GM21360 (cell line): ENCODE measurements around the gene MLH1.

Source experiments
- ATAC-seq: cut with Tn5 transposase; IDR thresholded peaks from one replicate; pipeline ENCODE4 v1.9.1; 2021; ENCODE audit warnings: mild to moderate bottlenecking, moderate library complexity; ENCODE audit not compliant: unreplicated experiment

The MLH1 gene

GRCh38 chr3:36973139-36973538 lies 20.2 kb upstream of the MLH1 start:
- ATAC-seq, result no peak

DNA sequence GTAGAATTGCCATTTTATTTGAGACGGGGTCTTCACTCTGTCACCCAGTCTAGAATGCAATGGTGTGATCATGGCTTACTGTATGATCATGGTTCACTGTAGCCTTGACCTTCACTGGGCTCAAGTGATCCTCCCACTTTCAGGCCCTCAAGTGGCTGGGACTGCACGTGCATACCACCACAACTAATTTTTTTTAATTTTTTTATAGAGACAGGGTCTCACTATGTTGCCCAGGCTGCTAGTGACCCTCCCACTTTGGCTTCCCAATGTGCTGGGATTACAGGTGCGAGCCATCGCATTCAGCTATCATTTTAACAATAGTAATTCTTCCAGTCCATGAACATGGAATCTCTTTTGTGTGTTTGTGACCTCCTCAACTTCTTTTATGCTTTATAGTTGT lies 12.3 kb upstream of the MLH1 start:
- no peak for ATAC-seq

GRCh38 chr3:36988356-36988755 lies 5.0 kb upstream of the MLH1 start:
- ATAC-seq, result no peak

- ATAC-seq, result no peak
Observed at GRCh38 chr3:36989005-36989404, 4.3 kb upstream of the MLH1 start.

DNA sequence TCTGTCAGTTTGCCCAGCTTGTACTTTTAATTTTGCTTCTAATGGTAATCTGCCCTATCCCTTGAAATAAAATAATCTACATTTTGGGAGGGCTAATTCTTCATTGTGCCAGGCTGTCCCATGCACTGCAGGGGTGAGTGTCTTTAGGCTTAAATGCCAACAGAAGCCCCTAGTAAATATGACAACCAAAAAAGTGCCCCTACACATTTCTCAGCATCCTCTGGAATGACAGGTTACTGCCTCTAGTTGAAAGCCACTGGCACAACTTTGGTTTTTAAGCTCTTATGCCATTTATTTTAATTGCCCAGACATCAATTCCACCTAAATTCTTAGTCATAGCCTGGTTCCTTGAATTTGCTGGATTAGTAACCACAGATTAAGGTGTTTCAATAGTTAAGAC lies 3.8 kb upstream of the MLH1 start:
- no peak for ATAC-seq

DNA sequence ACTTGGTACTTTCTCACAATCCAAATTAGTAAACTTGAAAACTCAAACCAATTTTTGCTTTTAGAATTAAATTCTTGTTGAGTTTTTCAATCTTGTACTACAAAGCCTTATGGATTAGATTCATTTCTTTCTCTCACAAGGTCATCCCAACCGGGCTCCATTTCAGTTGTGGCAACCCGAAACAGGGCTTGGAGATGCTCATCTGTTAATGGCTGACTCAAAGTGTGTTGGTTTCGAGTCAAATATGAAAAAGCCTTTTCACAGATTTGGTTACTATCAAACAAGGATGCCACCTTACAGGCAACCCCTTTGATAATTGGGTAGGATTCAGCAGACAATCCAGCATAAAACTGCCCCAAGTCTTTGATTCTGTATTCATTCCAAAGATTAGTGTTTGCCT lies 2.2 kb upstream of the MLH1 start:
- no peak for ATAC-seq

GRCh38 chr3:36991923-36992805 lies 1.2 kb upstream of the MLH1 start:
- no peak for ATAC-seq

DNA sequence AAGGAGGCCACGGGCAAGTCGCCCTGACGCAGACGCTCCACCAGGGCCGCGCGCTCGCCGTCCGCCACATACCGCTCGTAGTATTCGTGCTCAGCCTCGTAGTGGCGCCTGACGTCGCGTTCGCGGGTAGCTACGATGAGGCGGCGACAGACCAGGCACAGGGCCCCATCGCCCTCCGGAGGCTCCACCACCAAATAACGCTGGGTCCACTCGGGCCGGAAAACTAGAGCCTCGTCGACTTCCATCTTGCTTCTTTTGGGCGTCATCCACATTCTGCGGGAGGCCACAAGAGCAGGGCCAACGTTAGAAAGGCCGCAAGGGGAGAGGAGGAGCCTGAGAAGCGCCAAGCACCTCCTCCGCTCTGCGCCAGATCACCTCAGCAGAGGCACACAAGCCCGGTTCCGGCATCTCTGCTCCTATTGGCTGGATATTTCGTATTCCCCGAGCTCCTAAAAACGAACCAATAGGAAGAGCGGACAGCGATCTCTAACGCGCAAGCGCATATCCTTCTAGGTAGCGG lies 452 bp upstream of the MLH1 start, which contains the start of gene EPM2AIP1:
EPM2AIP1 (minus strand) TSS at position 326 of the 520 bp plus-strand sequence; CDS start at position 272, 54 bp downstream.
- ATAC-seq, result peak; percentile 86

GRCh38 chr3:37014620-37015019 lies 21.3 kb downstream of the MLH1 start:
- no peak for ATAC-seq

GRCh38 chr3:37015642-37016041 lies 22.3 kb downstream of the MLH1 start:
- no peak for ATAC-seq

DNA sequence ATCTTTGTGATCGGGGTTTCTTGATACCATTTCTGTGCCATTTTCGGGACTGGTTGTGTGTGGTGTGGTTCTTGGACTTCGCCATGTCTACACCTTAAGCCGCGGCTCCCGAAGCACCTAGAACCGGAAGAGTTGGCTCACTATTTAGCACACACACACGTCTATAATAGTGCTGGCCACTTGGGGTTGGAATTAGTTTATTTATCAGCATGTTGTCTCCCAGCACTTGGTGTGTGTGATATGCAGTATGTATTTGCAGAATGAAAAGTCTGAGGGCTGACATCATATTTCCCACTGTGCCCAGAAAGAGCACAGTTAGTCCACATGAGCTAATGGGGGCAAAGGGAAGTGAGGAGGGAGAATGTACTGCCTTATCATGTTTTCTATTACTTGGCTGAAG lies 23.6 kb downstream of the MLH1 start:
- ATAC-seq, result no peak

DNA sequence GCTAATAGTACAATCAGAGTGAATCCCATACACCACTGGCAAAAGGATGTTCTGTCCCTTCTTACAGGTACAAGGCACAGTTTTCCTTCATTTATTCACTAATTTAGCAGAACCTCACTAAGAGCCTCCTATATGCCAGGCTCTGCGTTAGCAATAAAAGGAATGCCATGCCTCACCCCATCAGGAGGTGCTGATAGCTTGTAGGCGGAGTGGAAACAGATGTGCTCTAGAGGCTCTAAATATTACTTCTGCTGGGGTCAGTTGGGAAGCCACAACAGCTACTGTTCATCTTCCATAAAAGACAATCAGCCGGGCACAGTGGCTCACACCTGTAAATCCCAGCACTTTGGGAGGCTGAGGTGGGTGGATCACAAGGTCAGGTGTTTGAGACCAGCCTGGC lies 24.4 kb downstream of the MLH1 start:
- no peak for ATAC-seq

GRCh38 chr3:37024092-37024491 lies 30.8 kb downstream of the MLH1 start:
- ATAC-seq, result no peak

GRCh38 chr3:37024820-37025405 lies 31.6 kb downstream of the MLH1 start:
- ATAC-seq, result no peak

DNA sequence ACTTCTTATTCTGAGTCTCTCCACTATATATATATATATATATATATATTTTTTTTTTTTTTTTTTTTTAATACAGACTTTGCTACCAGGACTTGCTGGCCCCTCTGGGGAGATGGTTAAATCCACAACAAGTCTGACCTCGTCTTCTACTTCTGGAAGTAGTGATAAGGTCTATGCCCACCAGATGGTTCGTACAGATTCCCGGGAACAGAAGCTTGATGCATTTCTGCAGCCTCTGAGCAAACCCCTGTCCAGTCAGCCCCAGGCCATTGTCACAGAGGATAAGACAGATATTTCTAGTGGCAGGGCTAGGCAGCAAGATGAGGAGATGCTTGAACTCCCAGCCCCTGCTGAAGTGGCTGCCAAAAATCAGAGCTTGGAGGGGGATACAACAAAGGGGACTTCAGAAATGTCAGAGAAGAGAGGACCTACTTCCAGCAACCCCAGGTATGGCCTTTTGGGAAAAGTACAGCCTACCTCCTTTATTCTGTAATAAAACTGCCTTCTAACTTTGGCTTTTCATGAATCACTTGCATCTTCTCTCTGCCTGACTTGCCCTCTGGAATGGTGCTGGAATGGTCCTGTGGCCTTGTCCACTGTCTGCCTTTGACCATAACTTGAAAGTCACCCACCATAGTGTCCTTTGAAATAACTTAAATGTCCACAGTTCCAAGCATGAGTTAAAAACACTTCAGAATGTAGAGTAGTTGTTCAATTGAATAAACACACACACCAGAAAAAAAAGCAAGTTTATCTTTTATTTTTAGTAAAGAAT lies 32.4 kb downstream of the MLH1 start:
- ATAC-seq, result no peak

DNA sequence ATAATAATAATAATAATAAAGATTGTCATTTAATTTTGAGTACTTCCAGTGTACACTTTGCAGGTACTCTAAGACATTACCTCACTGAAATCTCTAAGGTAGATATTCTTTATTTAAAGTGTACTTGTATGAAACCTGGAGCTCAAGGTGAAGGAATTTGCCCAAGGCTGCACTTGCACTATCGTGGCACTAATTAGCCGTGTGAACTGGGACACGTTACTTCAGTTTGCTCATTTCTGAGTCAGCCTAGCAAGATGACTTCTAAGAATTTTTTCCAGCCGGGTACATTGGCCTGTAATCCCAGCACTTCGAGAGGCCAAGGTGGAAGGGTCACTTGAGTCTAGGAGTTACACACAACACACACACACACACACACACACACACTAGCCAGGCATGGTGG lies 33.5 kb downstream of the MLH1 start:
- ATAC-seq, result no peak

- ATAC-seq, result no peak
Observed at GRCh38 chr3:37028329-37028728, 35.0 kb downstream of the MLH1 start.

- no peak for ATAC-seq
Observed at GRCh38 chr3:37029111-37029510, 35.8 kb downstream of the MLH1 start.

DNA sequence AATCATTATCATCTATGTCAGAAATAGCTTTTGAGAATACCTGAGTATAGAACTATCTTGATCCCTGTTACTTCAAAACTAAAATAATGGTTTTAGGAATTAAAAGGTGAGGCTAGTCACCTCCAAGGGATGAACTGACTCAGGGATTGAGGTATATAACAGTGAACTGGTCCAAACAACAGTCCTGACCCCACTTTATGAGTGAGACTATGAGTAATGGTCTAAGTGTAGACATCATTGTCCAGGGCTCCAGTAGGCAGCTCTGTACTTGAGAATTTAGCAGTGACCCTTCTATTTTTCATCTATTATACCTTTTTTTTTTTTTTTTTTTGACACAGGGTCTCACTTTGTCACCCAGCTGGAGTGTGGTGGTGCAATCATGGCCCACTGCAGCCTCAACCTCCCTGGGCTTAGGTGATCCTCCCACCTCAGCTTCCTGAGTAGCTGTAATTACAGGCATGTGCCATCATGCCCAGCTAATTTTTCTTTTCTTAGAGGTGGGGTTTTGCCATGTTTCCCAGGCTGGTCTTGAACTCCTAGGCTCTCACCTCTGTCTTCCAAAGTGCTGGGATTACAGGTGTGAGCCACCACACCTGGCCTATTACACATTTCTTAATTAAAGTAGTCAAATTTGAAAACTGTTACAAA lies 36.3 kb downstream of the MLH1 start:
- no peak for ATAC-seq

DNA sequence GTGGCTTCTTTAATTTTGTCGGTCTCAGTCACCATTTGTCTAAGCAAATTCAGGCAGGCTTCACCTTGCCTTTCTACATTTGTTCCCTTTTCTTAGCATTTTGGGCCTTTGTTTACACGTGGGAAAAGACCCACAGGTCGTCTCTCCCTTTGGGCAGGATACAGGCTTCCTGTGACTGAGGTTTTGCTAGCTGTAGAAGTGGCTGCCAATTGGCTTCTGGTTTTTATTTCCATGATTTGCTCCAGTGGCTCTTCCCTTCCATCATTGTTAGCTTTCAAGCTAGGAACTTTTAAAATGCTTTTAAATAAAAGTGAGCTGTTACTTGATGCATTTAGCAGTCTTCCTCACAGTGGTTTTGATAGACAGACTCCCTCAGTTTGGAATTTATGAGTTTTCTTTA lies 37.3 kb downstream of the MLH1 start:
- no peak for ATAC-seq

DNA sequence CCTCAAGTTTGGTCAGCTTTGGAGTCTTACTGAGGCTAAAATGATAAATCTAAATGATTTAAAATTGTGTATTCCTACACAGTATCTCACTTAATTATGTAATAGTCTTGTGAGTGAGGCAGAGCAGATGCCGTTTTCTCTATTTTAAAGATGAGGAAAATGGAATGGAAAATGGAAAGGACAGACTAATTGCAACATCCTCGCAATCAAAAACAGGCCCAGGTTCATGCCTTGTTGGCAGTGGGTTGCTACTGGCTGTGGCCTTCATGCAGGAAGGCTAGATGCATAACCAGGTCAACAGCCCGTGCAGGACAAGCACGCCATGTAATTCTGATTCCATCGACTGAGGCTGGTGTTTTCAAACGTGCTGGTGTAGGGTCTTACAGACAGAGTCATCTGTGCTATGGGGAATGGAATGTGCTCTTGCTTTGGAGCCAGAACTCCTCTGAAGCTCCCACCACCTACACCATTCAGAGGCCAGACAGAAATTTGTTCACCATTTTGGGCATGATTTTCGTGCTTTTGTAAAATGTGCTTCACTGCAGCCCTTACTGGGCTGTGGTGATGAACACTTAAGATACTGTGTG lies 37.9 kb downstream of the MLH1 start:
- ATAC-seq, result no peak
